ENCODE measurements around the gene DGCR8.

DGCR8 gene

DNA sequence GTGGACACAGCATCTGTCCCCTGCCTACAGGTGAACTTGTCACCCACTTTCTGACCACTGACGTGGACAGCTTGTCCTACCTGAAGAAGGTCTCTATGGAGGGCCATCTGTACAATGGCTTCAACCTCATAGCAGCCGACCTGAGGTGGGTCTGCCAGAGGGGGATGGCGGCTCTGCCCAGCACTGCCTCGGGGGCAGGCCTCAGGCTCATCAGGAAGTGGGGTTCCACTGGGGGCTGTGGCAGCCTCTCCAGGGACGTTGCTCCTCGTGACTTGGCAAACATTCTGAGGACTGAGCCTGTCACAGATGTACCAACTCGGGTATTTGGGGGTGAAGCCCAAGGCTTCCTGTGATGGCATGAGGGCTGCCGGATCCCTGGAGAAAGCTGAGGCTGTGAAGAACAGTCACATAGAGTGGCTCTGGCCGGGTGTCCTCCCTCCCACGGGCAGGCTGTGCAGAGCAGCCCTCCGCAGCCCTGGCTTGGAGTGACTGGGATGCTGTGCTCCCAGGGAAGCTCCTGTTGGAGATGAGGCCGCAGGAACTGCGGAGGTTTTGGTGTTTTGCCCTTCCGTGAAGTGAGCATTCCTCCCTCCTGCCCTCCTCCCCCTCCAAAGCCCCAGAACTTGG lies 26.5 kb upstream of the DGCR8 start:
- no peaks in the 10 kb centered on the region for H3K9me3 ChIP-seq (ENCODE audit: insufficient read depth, low read length)
- H3K9ac ChIP-seq (ENCODE audit: low read length), result no peak overlapping the region
- no peaks in the 10 kb centered on the region for H3K4me1 ChIP-seq (ENCODE audit: low read length)
- no peak overlapping the region for H3K4me3 ChIP-seq (ENCODE audit: low read length)
- peaks cover 13% of the 10 kb centered on the region for H3K36me3 ChIP-seq (replicated peaks; ENCODE audit: low read depth, low read length)
- TF ChIP-seq EZH2phosphoT487 (IDR thresholded peaks at IDR 0.05; ENCODE audit: low read depth), result no peak
- TF ChIP-seq, protein P1, sequence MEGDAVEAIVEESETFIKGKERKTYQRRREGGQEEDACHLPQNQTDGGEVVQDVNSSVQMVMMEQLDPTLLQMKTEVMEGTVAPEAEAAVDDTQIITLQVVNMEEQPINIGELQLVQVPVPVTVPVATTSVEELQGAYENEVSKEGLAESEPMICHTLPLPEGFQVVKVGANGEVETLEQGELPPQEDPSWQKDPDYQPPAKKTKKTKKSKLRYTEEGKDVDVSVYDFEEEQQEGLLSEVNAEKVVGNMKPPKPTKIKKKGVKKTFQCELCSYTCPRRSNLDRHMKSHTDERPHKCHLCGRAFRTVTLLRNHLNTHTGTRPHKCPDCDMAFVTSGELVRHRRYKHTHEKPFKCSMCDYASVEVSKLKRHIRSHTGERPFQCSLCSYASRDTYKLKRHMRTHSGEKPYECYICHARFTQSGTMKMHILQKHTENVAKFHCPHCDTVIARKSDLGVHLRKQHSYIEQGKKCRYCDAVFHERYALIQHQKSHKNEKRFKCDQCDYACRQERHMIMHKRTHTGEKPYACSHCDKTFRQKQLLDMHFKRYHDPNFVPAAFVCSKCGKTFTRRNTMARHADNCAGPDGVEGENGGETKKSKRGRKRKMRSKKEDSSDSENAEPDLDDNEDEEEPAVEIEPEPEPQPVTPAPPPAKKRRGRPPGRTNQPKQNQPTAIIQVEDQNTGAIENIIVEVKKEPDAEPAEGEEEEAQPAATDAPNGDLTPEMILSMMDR (IDR thresholded peaks at IDR 0.05; ENCODE audit: low read depth, low read length), result no peak
- no peaks in the 10 kb centered on the region for H3K27me3 ChIP-seq (ENCODE audit: low read depth, low read length)
- no peak overlapping the region for H3K4me2 ChIP-seq (ENCODE audit: low read length)
- H3K27ac ChIP-seq (ENCODE audit: low read length), result no peak overlapping the region
- H2AFZ ChIP-seq (ENCODE audit: low read depth, low read length), result no peak overlapping the region
- 0 out of 2 replicates have a peak, but pooled peaks cover 4% of the 10 kb centered on the region for H4K20me1 ChIP-seq (ENCODE audit: insufficient read depth, low read length)
- H3K79me2 ChIP-seq (ENCODE audit: low read length), result no peaks in the 10 kb centered on the region

DNA sequence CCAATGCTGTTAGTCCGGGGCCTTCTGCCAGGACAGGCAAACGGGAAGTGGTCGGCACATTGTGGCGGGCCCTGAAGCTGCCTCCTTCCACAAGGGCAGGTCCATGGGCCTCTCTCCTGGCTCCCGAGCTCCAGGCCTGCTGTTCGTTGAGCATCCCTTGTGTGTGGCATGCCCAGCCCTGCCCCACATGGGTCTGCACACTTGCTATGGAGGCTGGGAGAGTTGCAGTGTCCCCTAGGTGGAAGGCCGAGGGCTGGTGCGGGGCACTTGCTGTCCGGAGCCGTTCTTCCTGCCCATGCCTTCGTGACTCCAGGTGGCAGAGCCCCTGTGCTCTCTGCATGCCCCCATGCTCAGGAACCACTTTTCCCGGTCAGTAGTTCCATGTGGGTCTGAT lies 26.0 kb upstream of the DGCR8 start:
- H4K20me1 ChIP-seq (ENCODE audit: insufficient read depth, low read length), result 0 out of 2 replicates have a peak, but pooled peaks cover 4% of the 10 kb centered on the region
- H3K9me3 ChIP-seq (ENCODE audit: insufficient read depth, low read length), result no peaks in the 10 kb centered on the region
- no peaks in the 10 kb centered on the region for H3K27me3 ChIP-seq (ENCODE audit: low read depth, low read length)
- H2AFZ ChIP-seq (ENCODE audit: low read depth, low read length), result no peak overlapping the region
- H3K4me2 ChIP-seq (ENCODE audit: low read length), result no peak overlapping the region
- peaks cover 10% of the 10 kb centered on the region for H3K36me3 ChIP-seq (replicated peaks; ENCODE audit: low read depth, low read length)
- no peak overlapping the region for H3K9ac ChIP-seq (ENCODE audit: low read length)
- H3K27ac ChIP-seq (ENCODE audit: low read length), result no peak overlapping the region
- TF ChIP-seq, protein P1 (IDR thresholded peaks at IDR 0.05; ENCODE audit: low read depth, low read length), result no peak
- TF ChIP-seq EZH2phosphoT487 (IDR thresholded peaks at IDR 0.05; ENCODE audit: low read depth), result no peak
- H3K79me2 ChIP-seq (ENCODE audit: low read length), result no peaks in the 10 kb centered on the region
- H3K4me1 ChIP-seq (ENCODE audit: low read length), result no peaks in the 10 kb centered on the region
- H3K4me3 ChIP-seq (ENCODE audit: low read length), result no peak overlapping the region

DNA sequence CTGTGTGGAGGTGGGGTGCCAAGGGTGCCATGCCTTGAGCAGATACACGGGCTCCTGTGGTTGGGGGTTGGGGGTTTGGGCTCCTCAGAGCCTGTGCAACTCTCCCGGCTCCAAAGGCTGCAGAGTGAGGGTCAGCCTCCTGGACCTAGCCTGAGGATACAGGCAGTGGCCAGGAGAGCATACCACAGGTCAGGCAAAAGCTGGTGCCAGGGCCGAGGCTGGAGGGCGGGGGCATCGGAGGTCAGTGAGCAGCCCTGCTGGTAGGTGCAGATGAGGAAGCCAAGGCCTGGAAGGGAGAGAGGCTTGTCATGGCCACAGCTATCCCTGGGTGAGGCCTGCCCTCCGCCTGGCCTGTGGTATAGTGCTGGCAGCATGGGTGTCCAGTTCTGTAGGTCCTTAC lies 25.6 kb upstream of the DGCR8 start:
- H3K36me3 ChIP-seq (replicated peaks; ENCODE audit: low read depth, low read length), result peaks cover 7% of the 10 kb centered on the region
- H3K27ac ChIP-seq (ENCODE audit: low read length), result no peak overlapping the region
- H3K4me1 ChIP-seq (ENCODE audit: low read length), result no peaks in the 10 kb centered on the region

DNA sequence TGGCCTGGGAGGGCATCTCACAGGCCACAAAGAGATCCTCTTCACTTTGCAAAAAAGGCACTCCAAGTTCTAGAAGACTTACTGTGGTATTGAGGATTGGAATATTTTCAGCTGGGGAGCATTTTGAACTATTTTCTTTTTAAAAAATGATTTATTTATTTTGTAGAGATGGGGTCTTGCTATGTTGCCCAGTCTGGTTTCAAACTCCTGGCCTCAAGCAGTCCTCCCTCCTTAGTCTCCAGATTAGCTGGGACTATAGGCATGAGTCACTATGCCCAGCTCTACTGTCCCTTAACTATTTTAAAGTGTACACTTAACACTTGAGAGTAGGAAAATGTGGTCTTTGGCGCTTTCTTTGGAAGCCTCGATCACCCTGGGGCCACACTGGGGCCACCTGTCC lies 24.9 kb upstream of the DGCR8 start:
- Histone ChIP-seq H3K27ac (ENCODE audit: low read length) (no peak overlapping the region), H3K36me3 (replicated peaks; ENCODE audit: low read depth, low read length) (peaks cover 2% of the 10 kb centered on the region), H3K79me2 (ENCODE audit: low read length) (no peaks in the 10 kb centered on the region), H3K9ac (ENCODE audit: low read length) (no peak overlapping the region), H3K27me3 (ENCODE audit: low read depth, low read length) (no peaks in the 10 kb centered on the region), H3K4me1 (ENCODE audit: low read length) (no peaks in the 10 kb centered on the region), H3K9me3 (ENCODE audit: insufficient read depth, low read length) (no peaks in the 10 kb centered on the region), H3K4me3 (ENCODE audit: low read length) (no peak overlapping the region), H2AFZ (ENCODE audit: low read depth, low read length) (no peak overlapping the region), H3K4me2 (ENCODE audit: low read length) (no peak overlapping the region), H4K20me1 (ENCODE audit: insufficient read depth, low read length) (0 out of 2 replicates have a peak, but pooled peaks cover 7% of the 10 kb centered on the region)
- TF ChIP-seq, protein P1 (IDR thresholded peaks at IDR 0.05; ENCODE audit: low read depth, low read length), result no peak
- no peak for TF ChIP-seq EZH2phosphoT487 (IDR thresholded peaks at IDR 0.05; ENCODE audit: low read depth)

More for the DNA sequence above, 25.6 kb upstream of the DGCR8 start:
- H3K9ac ChIP-seq (ENCODE audit: low read length), result no peak overlapping the region
- TF ChIP-seq, protein P1 (IDR thresholded peaks at IDR 0.05; ENCODE audit: low read depth, low read length), result no peak
- TF ChIP-seq EZH2phosphoT487 (IDR thresholded peaks at IDR 0.05; ENCODE audit: low read depth), result no peak
- H4K20me1 ChIP-seq (ENCODE audit: insufficient read depth, low read length), result 0 out of 2 replicates have a peak, but pooled peaks cover 6% of the 10 kb centered on the region
- no peaks in the 10 kb centered on the region for H3K9me3 ChIP-seq (ENCODE audit: insufficient read depth, low read length)
- no peak overlapping the region for H3K4me2 ChIP-seq (ENCODE audit: low read length)
- no peak overlapping the region for H2AFZ ChIP-seq (ENCODE audit: low read depth, low read length)
- H3K4me3 ChIP-seq (ENCODE audit: low read length), result no peak overlapping the region
- H3K27me3 ChIP-seq (ENCODE audit: low read depth, low read length), result no peaks in the 10 kb centered on the region
- no peaks in the 10 kb centered on the region for H3K79me2 ChIP-seq (ENCODE audit: low read length)

Data from OCI-LY3 (cell line).